SW 1271 (cell line): ENCODE measurements around the gene AOC1.
"Not testable (repeated sequence)": the region's sequence is repeated elsewhere in the genome, so short reads cannot be mapped to it uniquely, and the experiment has no call there.

Experiments used
- DNase-seq, 2 experiments: peaks; one replicate each; lab custom pipeline; 2025; lab: John Stamatoyannopoulos, UW

The AOC1 gene

GRCh38 chr7:150897502-150898474 lies 45.5 kb downstream of the AOC1 start:
- no peak for DNase-seq

DNA sequence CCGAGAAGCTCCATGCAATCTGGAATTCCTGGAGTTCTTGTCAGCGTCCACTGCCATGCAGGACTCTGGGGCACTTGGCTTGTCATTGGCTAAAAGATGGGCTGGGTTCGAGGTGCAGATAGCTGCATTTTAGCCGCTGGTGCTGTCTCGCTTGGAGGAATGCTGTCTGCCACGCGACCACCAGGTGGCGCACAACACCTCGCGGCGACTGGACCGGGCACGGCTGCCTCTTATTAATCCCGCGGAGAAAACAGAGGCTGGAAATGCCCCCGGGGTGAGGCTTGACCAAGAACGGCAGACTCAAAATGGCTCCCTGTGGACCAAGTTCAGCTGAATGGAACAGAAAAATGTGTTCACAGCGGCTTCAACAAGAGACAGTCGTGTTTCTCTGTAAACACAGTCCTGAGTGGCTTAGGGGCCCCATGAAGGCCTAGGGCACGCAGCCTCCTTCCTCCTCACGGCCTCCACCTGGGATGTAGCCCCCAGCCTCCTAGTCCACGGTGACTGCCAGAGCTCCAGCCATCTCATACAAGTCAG lies 46.2 kb downstream of the AOC1 start:
- peak in 1 of 2 experiments; percentile 47 for DNase-seq

GRCh38 chr7:150900675-150901074 lies 48.4 kb downstream of the AOC1 start:
- no peak for DNase-seq

- no peak for DNase-seq
Measured at GRCh38 chr7:150901160-150902035, 49.1 kb downstream of the AOC1 start.

DNA sequence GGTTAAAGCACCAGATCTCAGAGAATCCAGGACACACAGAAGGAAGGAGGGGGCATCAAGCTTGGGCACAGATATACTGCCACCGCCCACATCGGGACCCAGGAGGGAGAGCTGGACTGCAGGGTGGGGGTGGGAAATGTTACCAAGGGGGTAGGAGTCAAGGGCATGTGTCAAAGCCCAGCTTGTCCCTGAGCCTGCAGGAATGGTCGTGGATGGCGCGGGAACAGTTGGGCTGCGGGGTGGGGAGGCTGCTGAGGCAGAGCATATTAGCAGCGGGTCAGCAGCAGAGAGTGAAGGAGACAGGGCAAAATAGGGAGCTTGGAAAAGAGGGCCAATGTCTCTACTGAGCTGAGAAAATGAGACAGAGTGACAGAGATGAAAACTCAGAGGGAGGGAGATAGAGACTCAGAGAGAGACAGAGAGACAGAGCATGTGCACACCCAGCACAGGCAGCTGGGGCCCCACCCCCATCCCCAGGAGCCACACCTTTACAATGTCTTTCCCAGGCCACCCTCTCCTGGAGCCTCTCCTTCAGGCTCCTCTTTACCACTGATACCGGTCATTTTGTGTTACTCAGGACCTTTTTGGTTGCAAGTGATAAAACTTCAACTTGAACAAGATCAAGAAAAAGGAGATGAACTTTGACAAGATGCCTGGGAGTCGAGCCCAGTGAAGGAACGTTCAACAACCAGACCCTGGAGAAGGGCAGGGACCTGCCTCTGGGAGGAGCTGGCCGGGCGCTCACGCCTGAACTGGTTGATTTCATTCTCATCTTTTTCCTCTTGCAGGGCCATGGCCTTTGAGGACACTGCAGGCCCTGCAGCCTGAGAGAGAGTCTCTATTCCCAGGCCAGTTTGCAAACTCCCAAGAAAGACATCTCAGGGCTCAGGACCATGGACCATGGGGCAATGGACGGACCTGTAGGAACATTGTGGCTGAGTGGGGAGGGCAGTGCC lies 50.0 kb downstream of the AOC1 start:
- DNase-seq: no peak

GRCh38 chr7:150903606-150904005 lies 51.3 kb downstream of the AOC1 start:
- no peak for DNase-seq

- DNase-seq: no peak
Measured at GRCh38 chr7:150904011-150904909, 51.9 kb downstream of the AOC1 start.

DNA sequence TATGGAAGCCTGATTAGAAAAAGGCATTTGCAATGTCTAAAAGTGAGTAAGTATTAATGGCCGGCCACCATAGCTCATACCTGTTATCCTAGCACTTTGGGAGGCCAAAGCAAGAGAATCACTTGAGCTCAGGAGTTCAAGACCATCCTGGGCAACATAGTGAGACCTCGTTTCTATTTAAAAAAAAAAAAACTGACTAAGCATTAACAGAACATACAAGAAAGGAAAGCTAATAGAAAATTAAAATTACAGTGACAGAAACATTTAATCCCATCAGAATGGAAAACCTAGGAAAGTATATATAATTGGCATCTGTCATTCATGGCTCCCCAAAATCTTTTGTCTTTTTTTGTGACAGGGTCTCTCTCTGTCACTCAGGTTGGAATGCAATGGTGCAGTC lies 55.9 kb downstream of the AOC1 start:
- DNase-seq: no peak

- no peak for DNase-seq
Measured at GRCh38 chr7:150909200-150909995, 57.1 kb downstream of the AOC1 start.

- not testable (repeated sequence) for DNase-seq
Measured at GRCh38 chr7:150910305-150910995, 58.1 kb downstream of the AOC1 start.

DNA sequence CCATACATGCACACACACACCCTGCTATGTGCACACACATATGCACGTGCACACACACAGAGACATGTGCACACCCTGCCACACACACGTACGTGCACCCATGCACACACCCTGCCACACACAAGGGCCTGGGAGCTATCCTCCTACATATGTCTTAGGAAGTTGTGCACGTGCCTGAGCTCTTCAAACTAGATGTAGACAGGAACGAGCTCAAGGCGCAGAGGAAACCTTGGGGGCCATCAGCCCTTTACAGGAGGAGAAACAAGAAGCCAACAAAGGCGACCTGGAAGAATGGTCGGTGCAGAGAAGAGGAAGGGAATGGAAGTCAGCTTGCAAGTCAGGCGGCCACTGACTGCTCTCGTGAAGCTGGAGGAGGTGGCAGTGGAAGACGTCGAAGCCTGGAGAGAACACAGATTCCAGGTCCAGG lies 58.7 kb downstream of the AOC1 start:
- no peak for DNase-seq
